Nephron progenitor cell (in vitro differentiated cells): ENCODE results near the gene CAPZA1.

Source experiments
- DNase-seq: peaks from one replicate; pipeline ENCODE4 v3.0.0; 2021
- H3K27ac Mint-ChIP-seq: 2 replicates; pipeline ENCODE4 v1.8.0; 2021; ENCODE audit warnings: mild to moderate bottlenecking, moderate library complexity, mixed read lengths
- H3K27me3 Mint-ChIP-seq: 2 replicates; pipeline ENCODE4 v1.8.0; 2021; ENCODE audit warnings: mild to moderate bottlenecking, low read depth, mixed read lengths; ENCODE audit not compliant: poor library complexity
- H3K36me3 Mint-ChIP-seq: 2 replicates; pipeline ENCODE4 v1.8.0; 2021; ENCODE audit warnings: low read depth, mixed read lengths
- H3K4me1 Mint-ChIP-seq: 2 replicates; pipeline ENCODE4 v1.8.0; 2021; ENCODE audit warnings: mixed read lengths
- H3K4me3 Mint-ChIP-seq: 2 replicates; pipeline ENCODE4 v1.8.0; 2021; ENCODE audit warnings: mild to moderate bottlenecking, moderate library complexity, mixed read lengths
- H3K9me3 Mint-ChIP-seq: 2 replicates; pipeline ENCODE4 v1.8.0; 2021; ENCODE audit warnings: mild to moderate bottlenecking, moderate library complexity, mixed read lengths
- TF ChIP-seq, protein P1 (sequence below): fragments of 200-600 bp; sonication (generic); IDR thresholded peaks from 2 replicates; pipeline ENCODE4 v1.5.0; 2021; ENCODE audit warnings: antibody characterized with exemption

Gene CAPZA1

DNA sequence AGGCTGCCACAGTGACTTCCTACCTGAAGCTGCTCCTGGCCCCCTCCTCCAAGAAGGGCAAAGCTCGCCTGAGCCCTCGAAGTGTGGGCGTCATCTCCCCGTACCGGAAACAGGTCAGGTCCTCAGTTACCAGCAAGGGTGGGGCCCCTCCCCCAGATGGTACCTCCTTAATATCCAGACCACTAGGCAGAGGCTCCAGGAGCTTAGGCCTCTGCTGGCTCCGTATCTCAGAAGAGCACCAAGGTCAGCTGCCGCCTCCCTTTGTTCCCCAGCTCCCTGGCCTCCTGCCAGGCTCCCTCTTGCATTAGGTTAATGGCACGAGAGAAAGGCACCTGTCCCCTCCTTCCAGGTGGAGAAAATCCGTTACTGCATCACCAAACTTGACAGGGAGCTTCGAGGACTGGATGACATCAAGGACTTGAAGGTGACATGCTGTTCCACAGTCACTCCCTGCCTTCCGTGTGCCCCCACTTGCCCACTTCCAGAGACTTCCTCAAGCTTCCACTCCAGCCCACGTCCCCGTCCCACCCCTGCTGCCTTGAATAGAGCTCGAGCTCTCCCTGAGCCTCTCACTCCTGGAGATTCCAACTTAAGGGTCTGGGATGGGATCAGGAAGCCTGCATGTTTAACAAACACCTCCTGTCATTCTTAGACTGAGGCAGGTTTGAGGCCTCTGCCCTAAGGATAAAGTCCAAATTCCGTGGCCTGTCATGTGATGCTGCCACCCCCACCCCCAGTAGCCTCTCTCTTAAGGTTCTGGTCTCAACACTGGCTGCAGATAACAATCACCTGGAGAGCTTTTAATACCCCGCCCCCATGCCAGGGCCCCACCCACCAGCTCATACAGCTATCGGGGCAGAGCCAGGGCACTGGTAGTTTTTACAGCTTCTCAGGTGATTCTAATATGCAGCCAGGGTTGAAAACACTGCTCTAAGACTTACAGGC, 79.0 kb downstream of the CAPZA1 start:
- Mint-ChIP-seq H3K9me3 (no peaks in the 10 kb centered on the region), H3K27me3 (peaks cover 4% of the 10 kb centered on the region), H3K4me1 (peaks cover 59% of the 10 kb centered on the region), H3K27ac (no peak overlapping the region), H3K4me3 (no peak overlapping the region), H3K36me3 (peaks cover 54% of the 10 kb centered on the region)
- TF ChIP-seq, protein P1, sequence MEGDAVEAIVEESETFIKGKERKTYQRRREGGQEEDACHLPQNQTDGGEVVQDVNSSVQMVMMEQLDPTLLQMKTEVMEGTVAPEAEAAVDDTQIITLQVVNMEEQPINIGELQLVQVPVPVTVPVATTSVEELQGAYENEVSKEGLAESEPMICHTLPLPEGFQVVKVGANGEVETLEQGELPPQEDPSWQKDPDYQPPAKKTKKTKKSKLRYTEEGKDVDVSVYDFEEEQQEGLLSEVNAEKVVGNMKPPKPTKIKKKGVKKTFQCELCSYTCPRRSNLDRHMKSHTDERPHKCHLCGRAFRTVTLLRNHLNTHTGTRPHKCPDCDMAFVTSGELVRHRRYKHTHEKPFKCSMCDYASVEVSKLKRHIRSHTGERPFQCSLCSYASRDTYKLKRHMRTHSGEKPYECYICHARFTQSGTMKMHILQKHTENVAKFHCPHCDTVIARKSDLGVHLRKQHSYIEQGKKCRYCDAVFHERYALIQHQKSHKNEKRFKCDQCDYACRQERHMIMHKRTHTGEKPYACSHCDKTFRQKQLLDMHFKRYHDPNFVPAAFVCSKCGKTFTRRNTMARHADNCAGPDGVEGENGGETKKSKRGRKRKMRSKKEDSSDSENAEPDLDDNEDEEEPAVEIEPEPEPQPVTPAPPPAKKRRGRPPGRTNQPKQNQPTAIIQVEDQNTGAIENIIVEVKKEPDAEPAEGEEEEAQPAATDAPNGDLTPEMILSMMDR = no peak
- DNase-seq = no peak

DNA sequence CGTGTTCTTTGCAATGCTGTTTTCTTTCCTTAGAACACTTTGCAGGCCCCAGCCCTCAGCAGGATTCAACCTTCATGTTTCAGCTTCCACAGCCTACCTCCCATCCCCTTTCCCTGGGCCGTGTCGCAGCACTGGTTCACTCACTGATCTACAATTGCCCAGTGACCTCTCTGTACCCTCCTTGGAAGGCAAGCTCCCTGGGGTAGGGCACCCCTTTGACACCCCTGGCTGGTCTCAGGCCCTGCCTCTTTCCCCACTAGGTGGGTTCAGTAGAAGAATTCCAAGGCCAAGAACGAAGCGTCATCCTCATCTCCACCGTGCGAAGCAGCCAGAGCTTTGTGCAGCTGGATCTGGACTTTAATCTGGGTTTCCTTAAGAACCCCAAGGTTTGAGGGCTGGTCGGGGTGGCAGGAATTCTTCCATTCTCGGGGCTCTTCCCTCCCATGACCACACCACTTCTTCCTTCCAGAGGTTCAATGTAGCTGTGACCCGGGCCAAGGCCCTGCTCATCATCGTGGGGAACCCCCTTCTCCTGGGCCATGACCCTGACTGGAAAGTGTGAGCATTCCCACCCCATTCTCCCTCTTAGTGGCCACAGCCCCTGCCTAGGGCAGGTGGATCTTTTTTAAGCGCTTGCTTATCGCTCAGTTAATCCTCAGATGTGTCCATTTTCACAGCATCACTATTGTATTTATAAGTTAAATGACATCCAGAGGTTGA, 80.0 kb downstream of the CAPZA1 start:
- peak overlapping the region; percentile 49 for H3K4me3 Mint-ChIP-seq
- peak overlapping the region; percentile 88 for H3K27ac Mint-ChIP-seq
- H3K4me1 Mint-ChIP-seq = peaks cover 68% of the 10 kb centered on the region
- H3K27me3 Mint-ChIP-seq = peaks cover 4% of the 10 kb centered on the region
- H3K9me3 Mint-ChIP-seq = no peaks in the 10 kb centered on the region
- peaks cover 54% of the 10 kb centered on the region for H3K36me3 Mint-ChIP-seq
- no peak for DNase-seq
- TF ChIP-seq, protein P1 = no peak

DNA sequence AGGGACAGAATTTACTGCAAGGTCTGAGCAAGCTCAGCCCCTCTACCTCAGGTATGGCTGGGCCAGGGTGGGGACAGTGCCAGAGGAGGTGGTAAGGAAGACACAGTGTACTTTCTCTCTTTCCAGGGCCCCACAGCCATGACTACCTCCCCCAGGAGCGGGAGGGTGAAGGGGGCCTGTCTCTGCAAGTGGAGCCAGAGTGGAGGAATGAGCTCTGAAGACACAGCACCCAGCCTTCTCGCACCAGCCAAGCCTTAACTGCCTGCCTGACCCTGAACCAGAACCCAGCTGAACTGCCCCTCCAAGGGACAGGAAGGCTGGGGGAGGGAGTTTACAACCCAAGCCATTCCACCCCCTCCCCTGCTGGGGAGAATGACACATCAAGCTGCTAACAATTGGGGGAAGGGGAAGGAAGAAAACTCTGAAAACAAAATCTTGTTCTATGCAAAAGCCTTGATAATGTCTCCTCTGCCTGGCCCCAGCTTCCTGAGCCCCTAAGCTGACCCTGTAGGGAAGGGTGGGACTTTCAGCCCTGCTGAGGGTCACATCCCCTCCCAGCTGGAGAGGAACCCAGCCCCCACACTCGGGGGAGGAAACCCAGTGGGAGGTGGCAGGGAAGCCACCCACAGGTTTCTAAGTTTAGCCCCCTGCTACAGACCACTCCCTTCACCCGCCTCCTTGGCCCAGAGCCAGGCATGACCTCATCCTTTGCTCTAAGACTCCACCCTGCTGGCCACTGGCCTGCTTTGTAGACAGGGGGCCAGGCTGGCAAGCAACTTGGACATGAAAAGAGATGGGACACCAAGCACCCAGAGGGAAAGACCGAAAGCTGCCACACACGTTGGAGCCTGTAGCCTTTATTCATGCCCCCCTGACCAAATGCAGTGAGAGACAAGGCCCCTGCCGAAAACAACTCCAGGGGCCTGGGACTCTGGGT, 80.9 kb downstream of the CAPZA1 start:
- TF ChIP-seq, protein P1 = no peak
- DNase-seq = peak; percentile 85
- peaks cover 4% of the 10 kb centered on the region for H3K27me3 Mint-ChIP-seq
- peak overlapping the region; percentile 88 for H3K27ac Mint-ChIP-seq
- H3K4me3 Mint-ChIP-seq = peak overlapping the region; percentile 59
- H3K36me3 Mint-ChIP-seq = peaks cover 46% of the 10 kb centered on the region
- peaks cover 78% of the 10 kb centered on the region for H3K4me1 Mint-ChIP-seq
- no peaks in the 10 kb centered on the region for H3K9me3 Mint-ChIP-seq

DNA sequence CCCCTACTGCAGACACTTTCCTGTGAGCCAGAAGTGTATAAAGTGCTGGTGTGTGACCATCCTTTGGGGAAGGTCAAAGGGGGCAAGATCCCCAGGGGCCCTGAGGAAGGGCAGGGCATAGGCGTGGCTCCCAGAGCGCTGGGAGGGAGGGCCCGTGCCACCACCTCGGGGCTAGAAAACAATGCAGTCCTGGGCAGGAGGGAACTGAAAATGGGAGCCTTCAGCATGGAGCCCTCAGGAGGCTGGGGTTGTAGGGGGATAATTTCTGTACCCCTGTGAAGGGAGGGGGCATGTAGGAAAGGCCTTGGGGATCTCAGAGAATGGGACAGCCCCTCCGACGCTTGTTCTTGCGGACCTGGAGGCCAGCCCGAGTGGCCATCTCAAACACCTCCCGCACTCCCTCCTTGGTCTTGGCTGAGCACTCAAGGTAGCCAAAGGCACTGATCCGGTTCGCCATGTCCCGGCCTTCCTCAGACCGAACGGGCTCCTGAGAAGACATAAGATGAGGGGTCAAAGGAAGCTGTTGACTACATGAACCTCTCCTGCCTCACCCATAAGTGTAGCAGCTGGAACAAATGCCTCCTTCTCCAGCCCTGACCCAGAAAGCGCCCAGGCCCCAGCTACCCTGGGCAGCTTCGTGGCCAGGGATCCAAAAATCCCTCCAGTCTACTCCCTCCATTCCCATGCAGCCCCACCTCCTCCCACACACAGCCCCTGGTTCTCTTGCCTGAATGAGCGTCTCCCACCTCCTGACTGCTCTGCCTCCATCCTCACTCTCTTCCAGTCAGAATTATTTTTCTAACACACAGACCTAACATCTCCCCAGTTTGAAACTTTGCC, 81.8 kb downstream of the CAPZA1 start:
- Mint-ChIP-seq H3K9me3 (no peaks in the 10 kb centered on the region), H3K36me3 (peaks cover 44% of the 10 kb centered on the region), H3K27ac (peak overlapping the region; percentile 88), H3K4me1 (peaks cover 87% of the 10 kb centered on the region), H3K4me3 (peak overlapping the region; percentile 59), H3K27me3 (peaks cover 8% of the 10 kb centered on the region)
- TF ChIP-seq, protein P1 = no peak
- DNase-seq = no peak

DNA sequence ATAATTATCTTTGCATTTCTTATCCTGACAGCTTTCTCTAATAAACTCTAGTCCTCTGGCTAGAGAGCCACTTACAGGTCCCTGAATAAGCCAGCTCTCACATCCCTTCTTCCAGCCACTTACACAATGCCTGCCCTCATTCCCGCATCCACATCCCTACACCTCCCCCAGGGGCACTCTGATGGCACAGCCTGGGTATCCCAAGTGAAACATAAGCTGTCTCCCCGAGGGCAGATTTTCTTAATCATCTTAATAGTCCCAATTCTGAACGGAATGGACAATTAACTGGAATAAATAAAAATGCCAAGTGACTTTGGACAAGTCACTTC, 82.4 kb downstream of the CAPZA1 start:
- Mint-ChIP-seq H3K27me3 (peaks cover 8% of the 10 kb centered on the region), H3K4me1 (peaks cover 89% of the 10 kb centered on the region), H3K36me3 (peaks cover 40% of the 10 kb centered on the region), H3K27ac (peak overlapping the region; percentile 88), H3K9me3 (no peaks in the 10 kb centered on the region), H3K4me3 (peak overlapping the region; percentile 28)
- DNase-seq = no peak
- TF ChIP-seq, protein P1 = no peak
